CD4-positive, CD25-positive, alpha-beta regulatory T cell (primary cell): Measurements from ENCODE around the gene PODNL1. TPM values are rescaled to one million over a fixed set of nuclear protein-coding genes. Genes with fewer than 3 reads are reported as not detected.

Source experiments
- ATAC-seq, 2 donors: fragments of 150-1000 bp; cut with Tn5 transposase; one replicate each; pipeline ENCODE4 v1.10.0; 2021; ENCODE audit warnings: low read depth in 2 of 2, moderate number of reproducible peaks in 2 of 2, moderate library complexity in 1 of 2
- DNase-seq, 3 donors: peaks; one replicate each; pipeline versions ENCODE4 v3.0.0 to v3.0.0-alpha.2; 2012 to 2022; ENCODE audit warnings: mixed read lengths in 1 of 3
- H3K27ac ChIP-seq: one replicate; pipeline ENCODE4 v1.7.0; 2013; ENCODE audit warnings: mild to moderate bottlenecking, low read length; ENCODE audit not compliant: insufficient read depth, poor library complexity, severe bottlenecking
- H3K27me3 ChIP-seq: one replicate; pipeline ENCODE4 v1.7.0; 2013; ENCODE audit warnings: low read length; ENCODE audit not compliant: control insufficient read depth, insufficient read depth
- H3K36me3 ChIP-seq: one replicate; pipeline ENCODE4 v1.7.0; 2013; ENCODE audit warnings: mild to moderate bottlenecking, low read length, moderate library complexity; ENCODE audit not compliant: control insufficient read depth, insufficient read depth
- H3K4me1 ChIP-seq: 2 replicates; pipeline ENCODE4 v1.7.0; 2013; ENCODE audit warnings: mild to moderate bottlenecking, low read length; ENCODE audit not compliant: insufficient read depth, control insufficient read depth, poor library complexity, severe bottlenecking
- H3K4me3 ChIP-seq: one replicate; pipeline ENCODE4 v1.7.0; 2013; ENCODE audit warnings: low read depth, mild to moderate bottlenecking, low read length, moderate library complexity
- H3K9me3 ChIP-seq, 2 experiments: 1 replicate in 1 of 2; 2 replicates in 1 of 2; pipeline ENCODE4 v1.7.0; 2013; ENCODE audit warnings: low read length in 2 of 2, mild to moderate bottlenecking in 1 of 2, moderate library complexity in 1 of 2; ENCODE audit not compliant: control insufficient read depth in 2 of 2
- H3K27ac Mint-ChIP-seq, 3 donors: one replicate each; pipeline ENCODE4 v1.8.0; 2020 to 2022; ENCODE audit warnings: mild to moderate bottlenecking in 3 of 3, mixed read lengths in 3 of 3, moderate library complexity in 2 of 3
- H3K27me3 Mint-ChIP-seq: one replicate; pipeline ENCODE4 v1.8.0; 2022; ENCODE audit warnings: mild to moderate bottlenecking, mixed read lengths
- H3K36me3 Mint-ChIP-seq: one replicate; pipeline ENCODE4 v1.8.0; 2020; ENCODE audit warnings: mixed read lengths
- H3K4me1 Mint-ChIP-seq, 4 donors: one replicate each; pipeline ENCODE4 v1.8.0; 2020 to 2022; ENCODE audit warnings: mixed read lengths in 4 of 4, mild to moderate bottlenecking in 1 of 4
- H3K4me3 Mint-ChIP-seq, 4 donors: one replicate each; pipeline ENCODE4 v1.8.0; 2020 to 2022; ENCODE audit warnings: mild to moderate bottlenecking in 4 of 4, mixed read lengths in 4 of 4, moderate library complexity in 3 of 4
- H3K9me3 Mint-ChIP-seq, 7 donors: one replicate each; pipeline ENCODE4 v1.8.0; 2020 to 2022; ENCODE audit warnings: mixed read lengths in 7 of 7, mild to moderate bottlenecking in 3 of 7, moderate library complexity in 2 of 7
- polyA plus RNA-seq, 4 donors: library from polyadenylated mRNA; unstranded; fragments of 300-500 nt; fragmentation: Illumina TruSeq; gene quantifications; one replicate each; pipeline ENCODE4 v1.2.3, GENCODE V29; 2021
- total RNA-seq: library from RNA; stranded (reverse); gene quantifications from one replicate; pipeline ENCODE4 v1.2.3, GENCODE V29; 2022

Gene PODNL1
- total and polyA plus RNA-seq, 5 donors from 2014 or later = 0.52 TPM; not detected in 4

GRCh38 chr19:13890136-13890535 is 48.1 kb downstream of the PODNL1 start:
- Mint-ChIP-seq H3K4me1 (no peaks in the 10 kb centered on the region), H3K4me3 (no peak overlapping the region), H3K36me3 (no peaks in the 10 kb centered on the region), H3K9me3 (no peaks in the 10 kb centered on the region), H3K27ac (no peak overlapping the region), H3K27me3 (no peaks in the 10 kb centered on the region)
- H3K4me3 ChIP-seq = no peak overlapping the region
- no peak overlapping the region for H3K27ac ChIP-seq
- DNase-seq (no peak), ATAC-seq (no peak)
- no peaks in the 10 kb centered on the region for H3K27me3 ChIP-seq
- H3K9me3 ChIP-seq = no peaks in the 10 kb centered on the region
- no peaks in the 10 kb centered on the region for H3K4me1 ChIP-seq
- no peaks in the 10 kb centered on the region for H3K36me3 ChIP-seq

GRCh38 chr19:13888281-13888680 is 49.9 kb downstream of the PODNL1 start:
- no peaks in the 10 kb centered on the region for H3K36me3 ChIP-seq
- H3K4me1 Mint-ChIP-seq = peaks cover 0 to 8% (median 0%) of the 10 kb centered on the region in 4 donors
- no peak overlapping the region for H3K4me3 Mint-ChIP-seq

GRCh38 chr19:13887517-13887916 is 50.7 kb downstream of the PODNL1 start:
- Histone ChIP-seq H3K9me3 (no peaks in the 10 kb centered on the region), H3K27me3 (no peaks in the 10 kb centered on the region), H3K4me1 (peaks cover 10% of the 10 kb centered on the region), H3K4me3 (no peak overlapping the region), H3K27ac (no peak overlapping the region), H3K36me3 (no peaks in the 10 kb centered on the region)
- H3K27ac Mint-ChIP-seq = no peak overlapping the region
- no peaks in the 10 kb centered on the region for H3K36me3 Mint-ChIP-seq
- H3K27me3 Mint-ChIP-seq = no peaks in the 10 kb centered on the region
- DNase-seq (no peak), ATAC-seq (no peak)
- H3K9me3 Mint-ChIP-seq = no peaks in the 10 kb centered on the region
- peaks cover 0 to 15% (median 2%) of the 10 kb centered on the region in 4 donors for H3K4me1 Mint-ChIP-seq
- peak overlapping the region in 1 of 4 donors; percentile 35 for H3K4me3 Mint-ChIP-seq

More at GRCh38 chr19:13888281-13888680, 49.9 kb downstream of the PODNL1 start:
- H3K36me3 Mint-ChIP-seq = no peaks in the 10 kb centered on the region
- H3K9me3 Mint-ChIP-seq = no peaks in the 10 kb centered on the region
- no peaks in the 10 kb centered on the region for H3K27me3 Mint-ChIP-seq
- Histone ChIP-seq H3K4me1 (peaks cover 3% of the 10 kb centered on the region), H3K4me3 (no peak overlapping the region), H3K9me3 (no peaks in the 10 kb centered on the region), H3K27ac (no peak overlapping the region), H3K27me3 (no peaks in the 10 kb centered on the region)
- no peak for DNase-seq
- no peak for ATAC-seq
- H3K27ac Mint-ChIP-seq = peak overlapping the region in 1 of 3 donors; percentile 43

GRCh38 chr19:13887018-13887436 is 51.2 kb downstream of the PODNL1 start:
- Histone ChIP-seq H3K27ac (no peak overlapping the region), H3K27me3 (no peaks in the 10 kb centered on the region), H3K36me3 (no peaks in the 10 kb centered on the region), H3K4me1 (peaks cover 15% of the 10 kb centered on the region), H3K4me3 (no peak overlapping the region), H3K9me3 (no peaks in the 10 kb centered on the region)
- ATAC-seq = peak in 1 of 2 donors; percentile 19
- peaks cover 3 to 20% (median 6%) of the 10 kb centered on the region in 4 donors for H3K4me1 Mint-ChIP-seq
- no peak overlapping the region for H3K27ac Mint-ChIP-seq
- no peaks in the 10 kb centered on the region for H3K27me3 Mint-ChIP-seq
- no peaks in the 10 kb centered on the region for H3K36me3 Mint-ChIP-seq
- H3K4me3 Mint-ChIP-seq = peak overlapping the region in 1 of 4 donors; percentile 35
- no peaks in the 10 kb centered on the region for H3K9me3 Mint-ChIP-seq
- no peak for DNase-seq

GRCh38 chr19:13885826-13886365 is 52.3 kb downstream of the PODNL1 start:
- peaks cover 3 to 31% (median 13%) of the 10 kb centered on the region in 4 donors for H3K4me1 Mint-ChIP-seq
- H3K36me3 Mint-ChIP-seq = no peaks in the 10 kb centered on the region
- no peaks in the 10 kb centered on the region for H3K9me3 Mint-ChIP-seq
- no peak overlapping the region for H3K27ac Mint-ChIP-seq
- no peak overlapping the region for H3K4me3 Mint-ChIP-seq
- Histone ChIP-seq H3K36me3 (no peaks in the 10 kb centered on the region), H3K9me3 (no peaks in the 10 kb centered on the region), H3K27ac (no peak overlapping the region), H3K4me3 (no peak overlapping the region), H3K27me3 (no peaks in the 10 kb centered on the region), H3K4me1 (peaks cover 26% of the 10 kb centered on the region)
- no peaks in the 10 kb centered on the region for H3K27me3 Mint-ChIP-seq
- no peak for DNase-seq
- no peak for ATAC-seq

- Histone ChIP-seq H3K4me1 (peaks cover 36% of the 10 kb centered on the region), H3K9me3 (no peaks in the 10 kb centered on the region), H3K27ac (no peak overlapping the region), H3K4me3 (no peak overlapping the region), H3K27me3 (no peaks in the 10 kb centered on the region), H3K36me3 (no peaks in the 10 kb centered on the region)
- Mint-ChIP-seq H3K4me3 (no peak overlapping the region), H3K9me3 (no peaks in the 10 kb centered on the region), H3K27me3 (no peaks in the 10 kb centered on the region), H3K27ac (no peak overlapping the region), H3K4me1 (peaks cover 6 to 40% (median 18%) of the 10 kb centered on the region in 4 donors), H3K36me3 (no peaks in the 10 kb centered on the region)
- no peak for ATAC-seq
- DNase-seq = no peak
Observed at GRCh38 chr19:13884726-13885591, 53.3 kb downstream of the PODNL1 start.

GRCh38 chr19:13883516-13884064 is 54.6 kb downstream of the PODNL1 start:
- peaks cover 38% of the 10 kb centered on the region for H3K4me1 ChIP-seq
- H3K4me3 Mint-ChIP-seq = no peak overlapping the region
- peaks cover 6 to 43% (median 19%) of the 10 kb centered on the region in 4 donors for H3K4me1 Mint-ChIP-seq
- DNase-seq (no peak), ATAC-seq (no peak)
- H3K9me3 ChIP-seq = no peaks in the 10 kb centered on the region
- H3K27ac ChIP-seq = no peak overlapping the region
- H3K27me3 Mint-ChIP-seq = no peaks in the 10 kb centered on the region
- H3K36me3 Mint-ChIP-seq = no peaks in the 10 kb centered on the region
- no peaks in the 10 kb centered on the region for H3K27me3 ChIP-seq
- H3K9me3 Mint-ChIP-seq = no peaks in the 10 kb centered on the region
- H3K36me3 ChIP-seq = no peaks in the 10 kb centered on the region
- peak overlapping the region in 2 of 3 donors; percentile 48 to 89 for H3K27ac Mint-ChIP-seq
- H3K4me3 ChIP-seq = no peak overlapping the region
